GM19455 (cell line): Measurements from ENCODE around the gene CLDN20.
"Not testable (repeated sequence)": the region's sequence is repeated elsewhere in the genome, so short reads cannot be mapped to it uniquely, and the experiment has no call there.

Experiments
- ATAC-seq: cut with Tn5 transposase; IDR thresholded peaks from one replicate; pipeline ENCODE4 v1.9.1; 2021; ENCODE audit not compliant: unreplicated experiment

Gene CLDN20

GRCh38 chr6:155263373-155264063 lies at the start of gene CLDN20:
Gene CLDN20, plus strand, starts transcription at chr6:155264013. Its CDS starts 11,707 bp downstream, at chr6:155275720.
- ATAC-seq = no peak

GRCh38 chr6:155215906-155216305 lies 47.9 kb upstream of the CLDN20 start:
- no peak for ATAC-seq

DNA sequence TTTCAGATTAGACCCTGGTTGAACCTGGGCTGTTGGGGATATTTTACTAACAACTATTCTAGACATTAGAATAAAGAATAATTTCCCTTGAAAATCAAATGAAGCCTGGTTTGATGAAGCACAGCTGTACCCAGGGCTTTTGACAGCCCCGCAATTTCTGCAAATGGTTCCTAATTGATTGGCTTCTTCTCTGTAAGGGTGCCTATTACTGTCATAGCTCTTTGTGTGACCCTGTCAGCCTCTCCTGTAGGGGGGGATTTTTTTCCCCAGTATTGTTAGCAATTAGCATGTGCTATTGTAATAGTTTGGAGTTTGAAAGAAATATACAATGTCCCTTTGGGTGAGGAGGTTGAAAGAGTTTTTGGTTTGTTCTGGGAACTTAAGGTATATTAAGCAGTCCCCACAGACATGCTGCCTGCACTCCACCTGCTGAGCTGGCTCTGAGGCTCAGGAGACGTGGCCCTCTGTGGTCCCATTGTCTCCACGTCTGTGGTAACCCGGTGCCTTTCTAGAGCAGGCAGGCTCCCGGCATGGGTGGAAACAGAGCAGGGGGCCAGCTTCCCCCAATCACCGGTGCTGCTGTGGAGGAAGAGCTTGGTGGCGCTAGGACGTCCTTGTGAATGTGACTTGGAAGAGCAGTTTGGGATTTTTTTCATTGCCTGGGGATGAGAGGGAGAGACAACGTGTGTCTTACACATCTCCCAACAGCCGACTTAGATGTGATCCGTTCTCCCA lies 47.3 kb upstream of the CLDN20 start:
- ATAC-seq = no peak

GRCh38 chr6:155218711-155219110 lies 45.1 kb upstream of the CLDN20 start:
- not testable (repeated sequence) for ATAC-seq

DNA sequence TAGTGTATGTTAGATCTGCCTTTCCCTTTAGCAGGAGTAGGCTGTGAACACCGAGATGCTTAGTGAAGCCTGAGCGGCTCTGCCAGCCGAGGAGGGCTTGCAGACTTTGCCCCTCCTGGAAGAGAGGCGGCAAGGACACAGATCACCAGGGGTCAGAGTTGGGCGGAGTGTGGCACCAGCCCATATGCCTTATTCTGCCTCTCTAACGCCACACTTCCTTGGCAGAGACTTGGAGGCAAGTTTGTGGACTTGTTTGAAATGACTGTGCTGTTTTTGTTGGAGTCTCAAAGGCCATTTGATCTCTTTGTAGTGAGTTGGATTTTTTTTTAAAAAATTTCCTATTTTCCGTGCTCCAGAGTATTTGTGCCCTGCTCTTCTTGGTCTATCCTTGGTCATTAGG lies 44.5 kb upstream of the CLDN20 start:
- no peak for ATAC-seq

GRCh38 chr6:155219858-155220301 lies 43.9 kb upstream of the CLDN20 start:
- ATAC-seq = no peak

DNA sequence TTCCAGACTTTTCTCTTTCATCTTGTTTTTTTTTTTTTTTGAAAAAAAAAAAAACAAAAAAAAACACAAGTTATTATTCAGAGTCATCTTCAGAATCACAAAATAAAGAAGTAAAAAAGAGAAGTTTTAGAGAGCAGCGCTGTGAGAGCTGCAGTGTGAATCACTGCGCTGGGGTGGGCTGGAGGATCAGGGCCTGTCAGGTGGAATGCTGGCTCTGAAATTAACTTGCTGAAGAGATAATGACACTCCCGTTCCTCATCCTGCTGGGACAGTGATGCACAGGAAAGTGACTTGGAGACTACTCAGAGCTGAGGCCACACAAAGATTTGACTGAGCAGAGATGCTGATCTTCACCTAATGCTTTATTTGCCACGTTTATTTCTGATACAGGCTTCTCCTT lies 42.7 kb upstream of the CLDN20 start:
- ATAC-seq = no peak

GRCh38 chr6:155222506-155222905 lies 41.3 kb upstream of the CLDN20 start:
- ATAC-seq = no peak

DNA sequence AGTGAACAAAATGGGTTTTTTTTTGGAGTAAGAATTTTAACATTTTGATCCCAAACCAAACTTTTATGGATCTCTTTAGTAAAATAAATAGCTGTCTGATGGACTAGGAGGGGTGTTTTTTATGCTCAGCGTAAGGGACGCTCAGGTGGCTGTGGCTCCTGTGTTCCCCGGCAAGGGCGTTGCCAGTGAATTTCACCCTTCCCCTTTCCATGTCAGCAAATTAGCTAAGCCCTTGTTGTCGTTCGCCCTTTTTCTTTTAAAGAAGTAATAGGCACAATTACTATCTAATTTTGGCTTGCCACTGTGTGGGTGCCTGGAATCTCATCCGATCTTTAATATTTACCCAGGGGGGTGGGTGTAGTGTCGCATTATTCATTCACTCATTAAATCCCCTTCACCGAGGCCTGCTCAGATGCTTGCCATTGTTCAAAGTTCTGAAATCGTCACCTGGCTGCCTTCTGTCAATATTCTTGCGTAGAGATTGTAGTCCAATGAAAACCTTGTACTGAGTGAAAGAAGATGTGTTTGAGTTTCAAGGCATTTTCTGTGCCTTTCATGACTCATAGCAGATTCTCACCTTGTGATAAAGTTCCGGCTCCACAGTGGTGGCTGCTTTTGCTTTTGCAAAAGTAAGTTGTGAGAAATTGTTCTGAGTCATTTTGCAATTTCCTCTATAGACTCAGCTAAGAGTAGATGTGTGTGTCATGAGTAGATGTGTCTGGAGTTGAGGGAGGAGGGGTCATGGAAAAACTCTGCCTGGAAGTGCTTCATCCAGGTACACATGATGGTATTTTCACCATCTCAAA lies 40.0 kb upstream of the CLDN20 start:
- peak; percentile 95 for ATAC-seq

DNA sequence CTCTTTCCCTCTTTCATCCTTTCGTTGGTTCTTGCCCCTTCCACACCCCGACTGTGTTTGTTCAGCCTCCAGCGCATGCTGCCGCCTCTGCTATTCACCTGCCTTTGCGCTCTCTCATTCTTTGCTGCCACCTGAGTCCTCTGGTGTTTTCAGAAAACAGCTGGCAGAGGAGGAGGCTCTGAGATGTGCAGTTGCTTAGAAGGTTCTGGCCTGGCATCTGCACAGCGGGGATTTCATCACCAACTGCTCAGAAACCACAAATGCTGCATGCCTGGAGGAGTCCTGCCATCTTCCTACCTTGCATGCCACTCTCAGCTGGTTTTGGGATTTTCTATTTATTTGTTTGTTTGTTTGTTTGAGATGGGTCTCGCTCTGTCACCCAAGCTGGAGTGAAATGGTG lies 39.2 kb upstream of the CLDN20 start:
- ATAC-seq = no peak

- no peak for ATAC-seq
Measured at GRCh38 chr6:155227046-155227445, 36.8 kb upstream of the CLDN20 start.

GRCh38 chr6:155228546-155229166 lies 35.2 kb upstream of the CLDN20 start:
- no peak for ATAC-seq

DNA sequence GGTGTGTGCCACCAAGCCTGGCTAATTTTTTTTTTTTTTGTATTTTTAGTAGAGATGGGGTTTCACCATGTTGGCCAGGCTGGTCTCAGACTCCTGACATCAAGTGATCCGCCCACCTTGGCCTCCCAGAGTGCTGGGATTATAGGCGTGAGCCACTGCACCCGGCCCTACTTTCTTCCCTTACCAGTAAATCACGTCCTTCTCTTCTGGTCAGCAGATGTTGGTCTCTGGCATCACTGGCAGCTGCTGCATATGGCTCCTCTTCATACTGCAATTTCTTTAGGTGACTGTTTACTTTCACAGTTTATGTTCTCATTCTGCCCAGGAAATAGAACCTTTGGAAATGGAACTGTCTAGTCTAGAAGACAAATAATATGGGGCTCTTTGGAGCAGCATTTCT lies 32.8 kb upstream of the CLDN20 start:
- not testable (repeated sequence) for ATAC-seq

DNA sequence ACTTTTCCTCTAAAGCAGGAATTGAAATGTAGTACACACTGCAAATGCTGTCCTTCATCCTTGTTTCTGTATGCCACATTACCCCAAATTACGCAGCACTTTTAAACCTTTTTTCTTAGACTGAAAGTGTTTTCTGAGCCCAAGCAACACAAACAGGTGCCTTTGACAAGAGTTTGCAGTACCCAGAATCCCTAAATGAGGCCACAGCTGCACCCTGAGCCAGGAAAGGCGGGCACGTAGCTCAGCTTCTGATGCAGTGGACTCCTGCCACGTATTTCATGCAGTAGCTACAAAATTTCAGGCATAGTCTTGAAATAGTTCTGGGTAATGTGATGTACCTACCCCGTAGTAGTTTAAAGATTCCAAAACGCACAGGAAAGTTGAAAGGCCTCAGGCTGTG lies 31.0 kb upstream of the CLDN20 start:
- no peak for ATAC-seq

DNA sequence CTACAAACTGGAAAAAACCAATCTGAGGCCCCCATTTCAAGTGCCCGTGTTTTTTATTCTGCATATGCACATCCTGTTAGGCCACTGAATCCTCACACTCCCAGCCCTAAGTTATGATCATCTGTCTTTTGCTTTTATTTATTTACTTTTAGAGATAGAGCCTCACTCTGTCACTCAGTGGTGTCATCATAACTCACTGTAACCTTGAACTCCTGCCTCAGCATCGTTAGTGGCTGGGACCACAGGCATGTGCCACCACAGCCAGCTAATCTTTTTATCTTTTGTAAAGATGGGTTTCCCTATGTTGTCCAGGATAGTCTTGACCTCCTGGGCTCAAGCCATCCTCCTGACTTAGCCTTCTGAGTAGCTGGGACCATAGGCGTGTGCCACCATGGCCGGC lies 29.6 kb upstream of the CLDN20 start:
- ATAC-seq = no peak

DNA sequence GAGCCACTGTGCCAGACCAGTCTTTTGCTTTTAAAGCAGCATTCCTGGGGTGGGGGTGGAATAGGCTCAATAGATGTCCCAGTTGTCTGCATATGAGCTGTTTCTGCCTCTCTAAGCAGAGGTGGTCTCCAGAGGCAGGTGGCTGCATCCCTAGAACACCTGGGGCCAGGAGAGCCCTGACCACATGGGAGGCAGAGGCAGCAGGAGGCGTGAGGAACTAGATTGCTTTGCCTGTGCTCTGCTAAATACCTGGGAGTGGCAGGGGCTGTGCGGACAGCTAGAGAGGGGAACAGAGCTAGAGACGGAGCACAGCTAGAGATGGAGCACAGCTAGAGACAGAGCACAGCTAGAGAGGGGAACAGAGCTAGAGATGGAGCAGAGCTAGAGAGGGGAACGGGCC lies 29.1 kb upstream of the CLDN20 start:
- no peak for ATAC-seq

- ATAC-seq = no peak
Measured at GRCh38 chr6:155235087-155235486, 28.7 kb upstream of the CLDN20 start.

- no peak for ATAC-seq
Measured at GRCh38 chr6:155237613-155238012, 26.2 kb upstream of the CLDN20 start.

- ATAC-seq = no peak
Measured at GRCh38 chr6:155240905-155241600, 22.8 kb upstream of the CLDN20 start.

DNA sequence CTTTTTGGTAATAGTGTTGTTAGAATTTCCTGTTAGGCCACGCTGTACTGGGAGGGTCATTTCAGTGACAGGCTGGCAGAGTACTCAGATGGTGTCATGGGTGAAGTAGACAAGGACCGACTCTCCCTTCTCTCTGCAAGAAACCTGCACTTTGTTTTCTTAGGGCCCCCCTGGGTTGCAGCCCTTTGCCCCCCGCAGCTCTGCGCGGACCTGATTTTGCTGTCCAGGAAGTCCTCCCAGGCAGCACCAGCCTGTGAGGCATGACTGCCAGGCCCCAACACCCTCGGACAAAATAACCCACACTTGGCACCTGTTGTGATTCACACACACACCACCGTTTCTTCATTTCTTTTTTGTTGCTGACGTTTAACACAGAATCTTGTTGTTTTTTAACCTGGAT lies 21.8 kb upstream of the CLDN20 start:
- no peak for ATAC-seq

DNA sequence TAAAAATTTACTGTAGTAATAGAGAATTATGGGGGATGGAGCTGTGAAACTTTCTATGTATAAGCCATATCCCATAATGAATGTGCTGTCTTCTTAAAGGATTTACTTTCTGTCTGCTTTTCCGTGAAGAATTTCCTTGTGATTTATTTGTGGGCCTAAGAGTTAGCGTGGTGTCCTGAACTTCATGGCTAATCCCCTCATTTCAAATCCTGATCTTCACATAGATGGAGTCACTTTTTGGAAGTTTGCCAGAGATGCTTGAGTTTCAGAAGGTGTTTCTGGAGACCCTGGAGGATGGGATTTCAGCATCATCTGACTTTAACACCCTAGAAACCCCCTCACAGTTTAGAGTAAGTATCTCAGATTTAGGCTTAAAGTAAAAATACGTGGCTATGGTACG lies 19.4 kb upstream of the CLDN20 start:
- no peak for ATAC-seq
